ENCODE data around the gene FHOD3.

Gene FHOD3

GRCh38 chr18:36640021-36640952 lies 342.8 kb downstream of the FHOD3 start:
- DNase-seq: no peak

- no peak for DNase-seq
These were observed 345.5 kb downstream of the FHOD3 start for GRCh38 chr18:36643061-36643460.

GRCh38 chr18:36648803-36649202 lies 351.3 kb downstream of the FHOD3 start:
- no peak for DNase-seq

- no peak for DNase-seq
These were observed 351.7 kb downstream of the FHOD3 start for GRCh38 chr18:36649205-36649604.

- no peak for DNase-seq
These were observed 352.8 kb downstream of the FHOD3 start for GRCh38 chr18:36650266-36650665.

GRCh38 chr18:36650906-36651305 lies 353.4 kb downstream of the FHOD3 start:
- DNase-seq: no peak

GRCh38 chr18:36652503-36652902 lies 355.0 kb downstream of the FHOD3 start:
- DNase-seq: no peak

GRCh38 chr18:36653141-36653869 lies 355.8 kb downstream of the FHOD3 start:
- no peak for DNase-seq

GRCh38 chr18:36653870-36654269 lies 356.4 kb downstream of the FHOD3 start:
- DNase-seq: no peak

GRCh38 chr18:36655074-36655473 lies 357.6 kb downstream of the FHOD3 start:
- DNase-seq: no peak

GRCh38 chr18:36655930-36656329 lies 358.4 kb downstream of the FHOD3 start:
- no peak for DNase-seq

GRCh38 chr18:36658611-36659010 lies 361.1 kb downstream of the FHOD3 start:
- no peak for DNase-seq

GRCh38 chr18:36660311-36660710 lies 362.8 kb downstream of the FHOD3 start:
- no peak for DNase-seq

- no peak for DNase-seq
These were observed 364.5 kb downstream of the FHOD3 start for GRCh38 chr18:36661999-36662398.

GRCh38 chr18:36663312-36663711 lies 365.8 kb downstream of the FHOD3 start:
- DNase-seq: no peak

- no peak for DNase-seq
These were observed 368.4 kb downstream of the FHOD3 start for GRCh38 chr18:36665952-36666351.

GRCh38 chr18:36667811-36668210 lies 370.3 kb downstream of the FHOD3 start:
- no peak for DNase-seq

- DNase-seq: no peak
These were observed 370.8 kb downstream of the FHOD3 start for GRCh38 chr18:36668349-36668748.

- no peak for DNase-seq
These were observed 375.2 kb downstream of the FHOD3 start for GRCh38 chr18:36672437-36673344.

- DNase-seq: no peak
These were observed 375.9 kb downstream of the FHOD3 start for GRCh38 chr18:36673452-36673851.

- no peak for DNase-seq
These were observed 377.6 kb downstream of the FHOD3 start for GRCh38 chr18:36675076-36675475.

GRCh38 chr18:36675542-36675941 lies 378.0 kb downstream of the FHOD3 start:
- no peak for DNase-seq

- DNase-seq: no peak
These were observed 379.1 kb downstream of the FHOD3 start for GRCh38 chr18:36676629-36677028.

All from stimulated activated CD4-positive, alpha-beta T cell treated with anti-CD3 and anti-CD28 coated beads, Interleukin-4, amount 100 ng/mL, for 1 hour (primary cell).